Measurements from ENCODE around the gene UGT1A3.
"Not testable (repeated sequence)": the region's sequence is repeated elsewhere in the genome, so short reads cannot be mapped to it uniquely, and the experiment has no call there.

Gene UGT1A3

DNA sequence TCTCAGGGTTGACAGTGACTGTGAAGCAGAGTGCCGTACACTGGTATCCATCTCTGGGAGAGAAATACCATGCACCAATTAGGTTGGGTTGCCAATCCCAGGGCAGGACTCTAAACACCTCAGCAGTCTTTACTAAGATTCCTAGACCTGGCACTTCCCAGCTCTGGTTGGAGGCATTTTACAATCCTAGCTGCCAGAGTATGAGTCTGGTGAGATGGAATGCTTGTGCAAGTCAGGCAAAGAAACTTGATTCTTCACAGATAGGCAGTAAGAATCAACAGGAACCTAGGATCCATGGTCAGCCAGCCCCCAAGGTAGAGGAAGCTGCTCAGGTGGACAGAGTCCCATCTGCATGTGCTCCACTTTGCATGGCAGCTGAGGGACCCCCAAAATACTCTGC lies 22.1 kb upstream of the UGT1A3 start:
- no peaks in the 10 kb centered on the region for H3K36me3 ChIP-seq
- H3K4me3 ChIP-seq = no peak overlapping the region
- H3K27ac ChIP-seq = no peak overlapping the region
- no peak for TF ChIP-seq Cebpa-rat (IDR thresholded peaks at IDR 0.05)
- no peaks in the 10 kb centered on the region for H4K20me1 ChIP-seq
- no peak overlapping the region for H3K4me2 ChIP-seq
- H3K9me3 ChIP-seq = peaks cover 4% of the 10 kb centered on the region; the same call in 1 of the 2 replicates
- no peak overlapping the region for H3K9ac ChIP-seq
- H3K27me3 ChIP-seq = no peaks in the 10 kb centered on the region
- no peaks in the 10 kb centered on the region for H3K4me1 ChIP-seq

DNA sequence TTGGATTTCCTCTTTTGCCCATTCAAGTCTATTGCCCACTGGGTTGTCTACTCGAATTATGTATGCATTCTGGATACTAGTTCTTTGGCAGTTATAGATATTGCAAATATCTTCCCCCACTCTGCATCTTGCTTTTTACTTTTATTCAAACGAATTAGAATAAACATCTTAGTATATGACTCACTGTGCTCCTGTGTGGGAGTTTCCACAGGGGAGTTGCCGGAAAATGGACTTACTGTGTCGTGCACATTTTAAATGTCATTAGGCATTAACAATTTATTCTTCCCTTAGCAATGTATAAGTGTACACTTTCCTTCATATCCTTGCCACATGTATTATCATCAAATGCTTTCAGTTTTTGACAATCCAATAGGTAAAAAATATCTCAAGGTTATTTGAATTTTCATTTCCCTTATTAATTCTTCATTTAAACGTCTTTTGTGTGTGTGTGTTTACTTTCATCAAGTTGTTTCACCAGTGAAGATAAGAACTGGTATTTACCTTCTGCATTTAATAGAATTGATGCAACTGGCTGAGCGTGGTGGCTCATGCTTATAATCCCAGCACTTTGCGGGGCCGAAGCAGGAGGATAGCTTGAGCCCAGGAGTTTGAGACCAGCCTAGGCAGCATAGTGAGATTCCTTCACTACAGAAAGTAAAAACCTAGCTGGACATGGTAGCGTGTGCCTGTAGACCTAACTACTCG lies 20.8 kb upstream of the UGT1A3 start:
- Histone ChIP-seq H3K27me3 (no peaks in the 10 kb centered on the region), H3K9ac (no peak overlapping the region), H3K4me3 (no peak overlapping the region), H3K4me2 (no peak overlapping the region), H3K36me3 (no peaks in the 10 kb centered on the region), H3K9me3 (peaks cover 4% of the 10 kb centered on the region; the same call in 1 of the 2 replicates), H3K27ac (no peak overlapping the region), H3K4me1 (no peaks in the 10 kb centered on the region), H4K20me1 (no peaks in the 10 kb centered on the region)
- no peak for TF ChIP-seq Cebpa-rat (IDR thresholded peaks at IDR 0.05)

DNA sequence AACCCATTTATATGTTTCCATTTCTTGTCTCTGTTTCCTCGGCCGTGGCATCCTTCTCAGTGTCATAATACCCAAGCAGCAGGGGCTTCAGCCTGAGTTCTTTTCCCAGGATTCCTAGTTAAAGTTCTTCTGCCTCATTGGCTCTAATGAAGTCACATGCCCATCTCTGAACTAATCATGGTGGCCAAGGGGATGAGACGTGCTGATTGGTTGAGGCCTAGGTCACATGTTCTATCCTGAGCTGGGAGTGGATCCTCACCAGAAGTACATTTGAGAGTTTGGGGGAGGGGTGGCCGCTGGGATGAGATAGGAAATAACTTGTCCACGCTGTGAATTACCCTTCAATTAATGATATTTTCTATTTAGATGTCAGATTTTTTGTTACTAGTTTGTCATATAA lies 19.9 kb upstream of the UGT1A3 start:
- H3K9ac ChIP-seq = no peak overlapping the region
- H3K9me3 ChIP-seq = peaks cover 1% of the 10 kb centered on the region; the same call in 1 of the 2 replicates
- H3K27me3 ChIP-seq = no peaks in the 10 kb centered on the region
- no peaks in the 10 kb centered on the region for H3K4me1 ChIP-seq
- no peak overlapping the region for H3K4me3 ChIP-seq
- no peak overlapping the region for H3K27ac ChIP-seq
- no peaks in the 10 kb centered on the region for H4K20me1 ChIP-seq
- TF ChIP-seq Cebpa-rat (IDR thresholded peaks at IDR 0.05) = no peak
- no peaks in the 10 kb centered on the region for H3K36me3 ChIP-seq
- H3K4me2 ChIP-seq = no peak overlapping the region

DNA sequence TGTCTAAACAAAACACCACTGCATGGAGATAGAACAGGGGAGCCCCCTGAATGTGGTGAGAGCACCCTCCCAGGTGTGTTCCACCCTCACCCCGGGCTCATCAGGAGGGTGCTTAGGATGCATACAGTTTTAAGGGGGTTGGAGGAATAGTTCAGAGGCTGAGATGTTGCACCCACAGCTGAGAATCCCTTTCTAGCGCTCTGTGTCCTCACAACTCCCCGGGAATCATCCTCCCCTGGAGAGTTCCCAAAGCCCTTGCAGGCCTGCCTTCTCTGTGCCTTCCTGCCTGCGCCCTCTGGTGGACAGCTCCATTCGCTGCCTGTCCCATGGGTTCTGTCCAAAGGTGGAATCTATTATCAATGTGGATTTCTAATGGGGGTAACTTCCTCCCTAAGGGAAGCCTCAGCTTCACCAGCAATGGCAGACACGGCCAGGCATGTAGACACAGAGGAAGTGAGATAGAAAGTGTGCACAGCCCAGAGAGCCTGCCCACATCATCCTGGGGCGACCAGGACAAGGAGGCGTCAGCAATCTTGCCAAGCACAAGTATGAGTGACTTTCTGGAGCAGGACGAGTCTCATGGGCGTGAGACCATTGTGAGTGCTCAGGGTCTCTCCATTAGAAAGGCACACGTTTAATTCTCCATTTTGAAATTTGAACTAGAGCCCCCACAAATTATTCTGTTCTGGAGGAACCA lies 17.4 kb upstream of the UGT1A3 start:
- Histone ChIP-seq H3K27me3 (no peaks in the 10 kb centered on the region), H3K4me3 (no peak overlapping the region), H3K9me3 (no peaks in the 10 kb centered on the region), H3K4me1 (no peaks in the 10 kb centered on the region), H3K9ac (no peak overlapping the region), H4K20me1 (no peaks in the 10 kb centered on the region), H3K4me2 (no peak overlapping the region), H3K27ac (no peak overlapping the region), H3K36me3 (no peaks in the 10 kb centered on the region)
- no peak for TF ChIP-seq Cebpa-rat (IDR thresholded peaks at IDR 0.05)

DNA sequence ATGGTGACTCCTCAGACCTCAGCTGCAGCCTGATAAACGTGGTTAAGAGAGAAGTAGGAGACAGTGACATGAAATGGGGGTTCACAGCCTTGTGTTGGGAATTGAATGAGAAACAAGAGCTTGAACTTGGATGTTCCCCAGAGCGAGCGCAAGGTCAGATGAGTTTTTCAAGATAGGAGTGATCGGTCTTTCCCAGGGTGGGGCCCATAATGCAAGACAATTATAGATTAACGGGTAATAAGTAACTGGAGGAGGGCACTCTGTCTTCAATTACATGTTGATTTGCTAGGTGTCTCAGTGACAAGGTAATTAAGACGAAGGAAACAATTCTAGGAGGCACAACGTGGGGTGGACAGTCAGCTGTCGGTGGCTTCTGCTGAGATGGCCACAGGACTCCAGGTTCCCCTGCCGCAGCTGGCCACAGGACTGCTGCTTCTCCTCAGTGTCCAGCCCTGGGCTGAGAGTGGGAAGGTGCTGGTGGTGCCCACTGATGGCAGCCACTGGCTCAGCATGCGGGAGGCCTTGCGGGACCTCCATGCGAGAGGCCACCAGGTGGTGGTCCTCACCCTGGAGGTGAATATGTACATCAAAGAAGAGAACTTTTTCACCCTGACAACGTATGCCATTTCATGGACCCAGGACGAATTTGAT lies 16.1 kb upstream of the UGT1A3 start, which contains the start of gene UGT1A5:
Gene UGT1A5, plus strand, starts transcription at position 297 of the 651 bp plus-strand sequence. Its CDS starts 85 bp downstream, at position 382.
- Histone ChIP-seq H3K9ac (no peak within 1 kb of the TSS), H3K27ac (no peak within 1 kb of the TSS), H3K9me3 (no peaks in the 10 kb centered on the region), H3K4me1 (no peaks in the 10 kb centered on the region), H3K27me3 (no peaks in the 10 kb centered on the region), H4K20me1 (no peaks in the 10 kb centered on the region), H3K4me3 (no peak within 1 kb of the TSS), H3K4me2 (no peak within 1 kb of the TSS), H3K36me3 (no peaks in the 10 kb centered on the region)
- TF ChIP-seq Cebpa-rat (IDR thresholded peaks at IDR 0.05) = no peak

DNA sequence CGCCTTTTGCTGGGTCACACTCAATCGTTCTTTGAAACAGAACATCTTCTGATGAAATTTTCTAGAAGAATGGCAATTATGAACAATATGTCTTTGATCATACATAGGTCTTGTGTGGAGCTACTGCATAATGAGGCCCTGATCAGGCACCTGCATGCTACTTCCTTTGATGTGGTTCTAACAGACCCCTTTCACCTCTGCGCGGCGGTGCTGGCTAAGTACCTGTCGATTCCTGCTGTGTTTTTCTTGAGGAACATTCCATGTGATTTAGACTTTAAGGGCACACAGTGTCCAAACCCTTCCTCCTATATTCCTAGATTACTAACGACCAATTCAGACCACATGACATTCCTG lies 15.6 kb upstream of the UGT1A3 start:
- Histone ChIP-seq H3K27me3 (no peaks in the 10 kb centered on the region), H4K20me1 (no peaks in the 10 kb centered on the region), H3K4me3 (no peak overlapping the region), H3K9me3 (no peaks in the 10 kb centered on the region), H3K27ac (no peak overlapping the region), H3K9ac (no peak overlapping the region), H3K4me1 (no peaks in the 10 kb centered on the region), H3K4me2 (no peak overlapping the region), H3K36me3 (no peaks in the 10 kb centered on the region)
- TF ChIP-seq Cebpa-rat (IDR thresholded peaks at IDR 0.05) = no peak

DNA sequence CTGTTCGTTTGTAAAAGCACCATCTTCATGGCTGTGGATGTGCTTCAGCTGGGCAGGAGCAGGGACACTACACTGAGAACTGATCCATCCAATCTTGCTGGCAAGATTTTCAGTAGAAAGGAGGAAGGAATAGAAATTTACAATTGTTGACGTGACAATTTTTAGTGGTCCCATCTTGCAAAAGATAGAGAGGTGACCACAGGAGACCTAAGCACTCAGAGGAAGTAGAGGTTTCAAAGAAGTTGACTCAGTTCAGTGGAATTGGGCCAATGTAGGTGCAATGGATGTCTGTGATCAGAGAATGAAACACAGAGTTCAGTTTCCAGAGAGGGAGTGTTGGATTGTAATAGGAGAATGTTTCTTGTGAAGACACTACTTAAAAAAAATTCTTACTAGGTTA lies 14.7 kb upstream of the UGT1A3 start:
- no peak for TF ChIP-seq Cebpa-rat (IDR thresholded peaks at IDR 0.05)
- Histone ChIP-seq H3K4me3 (no peak overlapping the region), H3K9ac (no peak overlapping the region), H3K9me3 (no peaks in the 10 kb centered on the region), H3K4me2 (no peak overlapping the region), H3K27me3 (no peaks in the 10 kb centered on the region), H4K20me1 (no peaks in the 10 kb centered on the region), H3K27ac (no peak overlapping the region), H3K36me3 (no peaks in the 10 kb centered on the region), H3K4me1 (no peaks in the 10 kb centered on the region)

DNA sequence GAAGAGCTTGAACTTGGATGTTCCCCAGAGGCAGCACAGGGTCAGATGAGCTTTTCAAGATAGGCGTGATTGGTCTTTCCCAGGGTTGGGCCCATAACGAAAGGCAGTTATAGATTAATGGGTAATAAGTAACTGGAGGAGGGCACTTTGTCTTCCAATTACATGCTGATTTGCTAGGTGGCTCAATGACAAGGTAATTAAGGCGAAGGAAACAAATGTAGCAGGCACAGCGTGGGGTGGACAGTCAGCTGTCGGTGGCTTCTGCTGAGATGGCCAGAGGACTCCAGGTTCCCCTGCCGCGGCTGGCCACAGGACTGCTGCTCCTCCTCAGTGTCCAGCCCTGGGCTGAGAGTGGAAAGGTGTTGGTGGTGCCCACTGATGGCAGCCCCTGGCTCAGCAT lies 10.3 kb upstream of the UGT1A3 start, which contains the start of gene UGT1A4:
Gene UGT1A4, plus strand, starts transcription at position 185 of the 400 bp plus-strand sequence. Its CDS starts 85 bp downstream, at position 270.
- H3K4me1 ChIP-seq = no peaks in the 10 kb centered on the region
- H3K27me3 ChIP-seq = no peaks in the 10 kb centered on the region
- TF ChIP-seq Cebpa-rat (IDR thresholded peaks at IDR 0.05) = no peak
- no peak within 1 kb of the TSS for H3K9ac ChIP-seq
- no peaks in the 10 kb centered on the region for H4K20me1 ChIP-seq
- H3K9me3 ChIP-seq = no peaks in the 10 kb centered on the region
- no peaks in the 10 kb centered on the region for H3K36me3 ChIP-seq
- H3K4me3 ChIP-seq = no peak within 1 kb of the TSS
- no peak within 1 kb of the TSS for H3K4me2 ChIP-seq
- H3K27ac ChIP-seq = no peak within 1 kb of the TSS

DNA sequence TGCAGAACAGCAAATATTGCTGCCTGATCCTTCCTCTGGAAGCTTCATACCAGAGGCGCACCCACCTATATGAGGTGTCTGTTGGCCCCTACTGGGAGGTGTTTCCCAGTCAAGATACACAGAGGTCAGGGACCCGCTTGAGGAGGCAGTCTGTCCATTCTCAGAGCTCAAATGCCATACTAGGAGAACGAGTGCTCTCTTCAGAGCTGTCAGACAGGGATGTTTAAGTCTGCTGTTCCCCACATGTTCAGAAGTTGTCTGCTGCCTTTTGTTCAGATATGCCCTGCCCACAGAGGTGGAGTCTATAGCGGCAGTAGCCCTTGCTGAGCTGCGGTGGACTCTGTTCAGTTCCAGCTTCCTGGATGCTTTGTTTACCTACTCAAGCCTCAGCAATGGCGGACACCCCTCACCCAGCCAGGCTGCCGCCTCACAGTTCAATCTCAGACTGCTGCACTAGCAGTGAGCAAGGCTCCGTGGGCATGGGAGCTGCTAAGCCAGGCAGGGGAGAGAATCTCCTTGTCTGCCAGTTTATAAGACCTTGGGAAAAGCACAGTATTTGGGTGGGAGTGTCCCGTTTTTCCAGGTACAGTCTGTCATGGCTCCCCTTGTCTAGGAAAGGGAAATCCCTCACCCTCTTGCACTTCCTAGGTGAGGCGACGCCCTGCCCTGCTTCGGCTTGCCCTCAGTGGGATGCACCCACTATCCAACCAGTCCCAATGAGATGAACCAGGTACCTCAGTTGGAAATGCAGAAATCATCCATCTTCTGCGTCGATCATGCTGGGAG lies 8.2 kb downstream of the UGT1A3 start:
- H3K27me3 ChIP-seq, H3K9ac ChIP-seq, H3K36me3 ChIP-seq, H3K4me2 ChIP-seq, H3K27ac ChIP-seq, H3K4me1 ChIP-seq, H4K20me1 ChIP-seq, H3K4me3 ChIP-seq, H3K9me3 ChIP-seq: not testable (repeated sequence)
